ENCODE results near the gene LCN15.
A peak's percentile ranks its signal among the peaks of the same experiment; 100 is the strongest.

The LCN15 gene

GRCh38 chr9:136729926-136730325 is 34.4 kb downstream of the LCN15 start:
- no peak overlapping the region for H3K4me3 ChIP-seq (ENCODE audit: control insufficient read depth, low read depth, low read length)
- no peak for DNase-seq (ENCODE audit: low read depth)
- TF ChIP-seq CTCF (IDR thresholded peaks at IDR 0.05; ENCODE audit: control insufficient read depth, insufficient read depth, low read depth, low read length, missing control alignments): no peak

GRCh38 chr9:136729144-136729543 is 35.2 kb downstream of the LCN15 start:
- TF ChIP-seq CTCF (IDR thresholded peaks at IDR 0.05; ENCODE audit: control insufficient read depth, insufficient read depth, low read depth, low read length, missing control alignments): no peak
- peak overlapping the region; percentile 72 for H3K4me3 ChIP-seq (ENCODE audit: control insufficient read depth, low read depth, low read length)
- DNase-seq (ENCODE audit: low read depth): no peak

GRCh38 chr9:136728548-136729123 is 35.7 kb downstream of the LCN15 start:
- no peak for TF ChIP-seq CTCF (IDR thresholded peaks at IDR 0.05; ENCODE audit: control insufficient read depth, insufficient read depth, low read depth, low read length, missing control alignments)
- no peak for DNase-seq (ENCODE audit: low read depth)

GRCh38 chr9:136728080-136728547 is 36.2 kb downstream of the LCN15 start:
- peak overlapping the region; percentile 89 for H3K4me3 ChIP-seq (ENCODE audit: control insufficient read depth, low read depth, low read length)
- peak; percentile 70 for TF ChIP-seq CTCF (IDR thresholded peaks at IDR 0.05; ENCODE audit: control insufficient read depth, insufficient read depth, low read depth, low read length, missing control alignments)
- peak; percentile 52 for DNase-seq (ENCODE audit: low read depth)

More at GRCh38 chr9:136728548-136729123, 35.7 kb downstream of the LCN15 start:
- peak overlapping the region; percentile 72 for H3K4me3 ChIP-seq (ENCODE audit: control insufficient read depth, low read depth, low read length)

- TF ChIP-seq CTCF (IDR thresholded peaks at IDR 0.05; ENCODE audit: control insufficient read depth, insufficient read depth, low read depth, low read length, missing control alignments): peak; percentile 14
- DNase-seq (ENCODE audit: low read depth): no peak
- H3K4me3 ChIP-seq (ENCODE audit: control insufficient read depth, low read depth, low read length): peak overlapping the region; percentile 89
Observed at GRCh38 chr9:136726631-136727191, 37.6 kb downstream of the LCN15 start.

GRCh38 chr9:136726118-136726517 is 38.2 kb downstream of the LCN15 start:
- no peak for DNase-seq (ENCODE audit: low read depth)
- TF ChIP-seq CTCF (IDR thresholded peaks at IDR 0.05; ENCODE audit: control insufficient read depth, insufficient read depth, low read depth, low read length, missing control alignments): no peak
- peak overlapping the region; percentile 89 for H3K4me3 ChIP-seq (ENCODE audit: control insufficient read depth, low read depth, low read length)
